HG03066 (cell line): ENCODE results near the gene RFLNA.

ENCODE experiments used
- ATAC-seq: cut with Tn5 transposase; IDR thresholded peaks from one replicate; pipeline ENCODE4 v1.9.1; 2021; ENCODE audit warnings: low read depth; ENCODE audit not compliant: unreplicated experiment

The RFLNA gene

GRCh38 chr12:124302807-124303578 is 8.1 kb downstream of the RFLNA start:
- no peak for ATAC-seq

- no peak for ATAC-seq
Measured at GRCh38 chr12:124303579-124304313, 8.9 kb downstream of the RFLNA start.

- no peak for ATAC-seq
Measured at GRCh38 chr12:124304314-124304790, 9.5 kb downstream of the RFLNA start.

GRCh38 chr12:124305136-124305535 is 10.2 kb downstream of the RFLNA start:
- no peak for ATAC-seq

- no peak for ATAC-seq
Measured at GRCh38 chr12:124305776-124306685, 11.1 kb downstream of the RFLNA start.

DNA sequence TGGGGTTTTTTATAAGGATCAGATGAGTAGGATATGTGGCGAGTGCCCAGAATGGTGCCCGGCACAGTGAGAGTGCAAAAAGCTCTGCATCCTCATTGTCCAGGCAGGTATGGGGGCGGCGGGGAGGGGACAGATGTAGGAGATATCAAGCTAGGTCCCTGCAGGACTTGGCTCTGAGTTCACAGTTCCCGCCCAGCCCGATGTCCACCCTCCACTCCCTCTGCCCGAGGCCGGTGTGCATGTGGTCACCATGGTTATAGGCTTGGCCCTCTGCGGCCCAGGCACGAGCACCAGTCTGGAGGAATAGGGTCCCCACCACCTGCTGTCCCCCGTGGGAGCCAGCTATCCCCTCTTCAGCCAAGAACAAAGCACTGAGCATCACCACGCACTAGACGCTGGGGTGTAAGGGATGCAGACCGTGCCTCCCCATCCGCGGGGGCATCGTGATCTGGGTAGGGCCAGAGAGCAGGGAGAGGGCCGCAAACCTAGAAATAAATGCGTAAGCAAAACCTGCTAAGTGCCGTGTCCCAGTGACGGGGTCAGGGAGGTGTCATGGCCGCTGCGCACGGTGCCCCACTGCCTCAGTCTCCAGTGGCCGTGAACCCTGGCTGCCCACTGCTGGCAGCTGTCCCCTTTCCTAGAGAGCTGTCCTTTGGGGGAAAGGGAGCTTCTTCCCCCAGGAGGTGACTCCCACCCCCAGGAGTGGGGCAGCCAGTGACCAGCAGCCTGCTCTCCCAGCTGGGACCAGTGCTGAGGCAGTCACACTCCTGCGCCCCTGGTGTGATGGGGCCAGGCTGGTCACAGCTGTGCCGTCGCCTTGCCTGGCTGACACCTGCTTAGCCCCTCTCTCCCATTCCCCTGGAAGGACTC is 12.0 kb downstream of the RFLNA start:
- no peak for ATAC-seq

DNA sequence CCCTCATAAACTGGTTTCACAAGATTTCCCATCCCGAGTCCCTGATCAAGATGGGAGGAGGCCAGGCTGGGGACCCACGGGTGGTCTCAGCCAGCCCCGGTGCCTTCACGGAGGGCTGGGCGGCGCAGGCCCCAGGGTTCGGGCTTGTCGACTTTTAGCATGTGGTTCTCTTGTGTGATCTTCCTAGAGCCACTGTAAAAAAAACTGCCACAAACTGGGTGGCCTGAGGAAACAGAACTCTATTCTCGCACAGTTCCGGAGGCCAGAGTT is 12.6 kb downstream of the RFLNA start:
- no peak for ATAC-seq

DNA sequence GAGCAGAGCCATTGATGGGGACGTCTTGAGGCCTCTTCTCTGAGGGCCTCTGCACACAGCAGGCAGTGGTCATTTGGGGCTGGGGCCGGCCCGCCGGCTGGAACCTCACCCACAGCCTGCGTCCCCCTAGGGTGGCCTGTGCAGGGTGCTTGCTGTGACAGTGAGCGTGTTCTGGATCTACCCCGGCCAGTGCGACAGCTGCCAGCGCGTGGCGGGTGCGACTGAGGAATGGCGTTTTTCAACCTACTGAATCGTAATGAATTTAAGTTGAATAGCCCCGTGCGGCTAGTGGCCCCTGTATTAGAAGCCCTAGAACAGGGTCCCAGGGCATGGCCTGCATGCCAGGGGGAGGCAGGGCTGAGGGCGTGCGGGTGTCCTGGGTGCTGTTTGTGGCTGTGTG is 13.8 kb downstream of the RFLNA start:
- no peak for ATAC-seq

- ATAC-seq, result no peak
Measured at GRCh38 chr12:124309231-124309630, 14.3 kb downstream of the RFLNA start.

- ATAC-seq, result no peak
Measured at GRCh38 chr12:124309744-124310143, 14.9 kb downstream of the RFLNA start.

DNA sequence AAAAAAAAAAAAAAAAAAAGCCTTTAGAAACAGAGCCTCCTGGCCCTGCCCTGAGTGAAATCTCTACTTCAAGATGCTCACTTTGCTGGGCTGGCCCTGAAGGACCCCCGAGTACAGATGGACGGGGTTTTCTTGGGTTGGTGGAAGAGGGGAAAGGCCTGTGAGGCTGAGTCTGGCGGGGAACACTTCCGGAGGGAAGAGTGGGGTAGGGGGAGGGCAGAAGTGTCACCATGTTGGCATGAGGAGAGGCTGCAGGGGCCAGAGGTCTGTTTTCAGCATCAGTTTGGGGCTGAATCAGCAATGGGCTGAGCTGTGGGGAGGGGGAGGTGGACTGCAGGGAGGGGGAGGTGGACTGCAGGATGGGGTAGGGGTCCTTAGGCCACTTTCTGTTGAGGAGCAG is 15.3 kb downstream of the RFLNA start:
- no peak for ATAC-seq

- no peak for ATAC-seq
Measured at GRCh38 chr12:124310785-124311184, 15.9 kb downstream of the RFLNA start.

GRCh38 chr12:124311292-124312109 is 16.6 kb downstream of the RFLNA start:
- no peak for ATAC-seq

DNA sequence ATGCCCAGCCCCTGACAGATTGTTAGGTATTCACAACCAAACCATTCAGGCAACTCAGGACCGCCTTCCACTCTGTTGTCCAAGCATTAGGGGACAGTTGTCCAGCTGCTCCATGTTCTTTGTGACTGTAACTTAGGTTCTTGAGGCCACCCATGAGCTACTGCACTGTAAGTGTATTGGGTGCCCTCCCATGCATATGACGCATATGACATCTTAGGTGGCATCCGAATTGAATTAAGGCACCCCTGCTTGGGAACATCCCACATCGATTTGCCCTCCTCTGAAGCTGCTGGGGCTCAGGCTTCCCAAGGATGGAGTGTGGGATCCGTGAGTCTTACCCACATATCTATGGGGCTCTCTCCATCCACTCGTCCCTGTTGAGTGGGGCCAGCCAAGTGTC is 17.7 kb downstream of the RFLNA start:
- no peak for ATAC-seq

DNA sequence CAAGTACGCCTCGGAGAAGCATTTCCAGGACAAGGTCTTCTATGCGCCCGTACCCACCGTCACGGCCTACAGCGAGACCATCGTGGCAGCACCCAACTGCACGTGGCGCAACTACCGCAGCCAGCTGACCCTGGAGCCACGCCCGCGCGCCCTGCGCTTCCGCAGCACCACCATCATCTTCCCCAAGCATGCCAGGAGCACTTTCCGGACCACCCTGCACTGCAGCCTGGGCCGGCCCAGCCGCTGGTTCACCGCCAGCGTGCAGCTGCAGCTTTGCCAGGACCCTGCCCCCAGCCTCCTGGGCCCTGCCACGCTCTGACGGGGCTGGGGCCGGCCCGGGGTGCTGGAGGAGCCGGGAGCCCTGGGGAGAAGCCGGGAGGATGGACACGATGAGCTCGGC is 19.3 kb downstream of the RFLNA start:
- no peak for ATAC-seq

DNA sequence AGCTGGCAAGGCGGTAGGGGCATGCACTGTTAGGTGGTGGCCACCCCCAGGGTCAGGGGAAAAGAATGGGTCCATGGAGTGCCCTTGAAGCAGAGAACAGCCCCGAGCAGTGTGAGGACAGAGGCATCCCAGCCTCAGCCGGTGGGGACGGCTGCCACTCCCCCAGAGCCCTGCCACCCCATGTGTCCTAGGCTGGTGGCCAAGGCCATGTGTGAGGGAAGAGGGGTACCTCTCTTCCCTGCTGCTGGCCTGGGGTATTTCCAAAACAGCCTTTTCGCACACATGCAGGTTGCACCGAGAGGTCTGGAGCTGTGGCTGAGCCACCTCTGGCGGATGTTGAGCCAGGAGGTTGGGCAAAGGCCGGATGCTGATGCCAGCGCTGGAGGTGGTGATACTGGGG is 19.9 kb downstream of the RFLNA start:
- no peak for ATAC-seq

- ATAC-seq, result no peak
Measured at GRCh38 chr12:124315372-124316044, 20.6 kb downstream of the RFLNA start.

DNA sequence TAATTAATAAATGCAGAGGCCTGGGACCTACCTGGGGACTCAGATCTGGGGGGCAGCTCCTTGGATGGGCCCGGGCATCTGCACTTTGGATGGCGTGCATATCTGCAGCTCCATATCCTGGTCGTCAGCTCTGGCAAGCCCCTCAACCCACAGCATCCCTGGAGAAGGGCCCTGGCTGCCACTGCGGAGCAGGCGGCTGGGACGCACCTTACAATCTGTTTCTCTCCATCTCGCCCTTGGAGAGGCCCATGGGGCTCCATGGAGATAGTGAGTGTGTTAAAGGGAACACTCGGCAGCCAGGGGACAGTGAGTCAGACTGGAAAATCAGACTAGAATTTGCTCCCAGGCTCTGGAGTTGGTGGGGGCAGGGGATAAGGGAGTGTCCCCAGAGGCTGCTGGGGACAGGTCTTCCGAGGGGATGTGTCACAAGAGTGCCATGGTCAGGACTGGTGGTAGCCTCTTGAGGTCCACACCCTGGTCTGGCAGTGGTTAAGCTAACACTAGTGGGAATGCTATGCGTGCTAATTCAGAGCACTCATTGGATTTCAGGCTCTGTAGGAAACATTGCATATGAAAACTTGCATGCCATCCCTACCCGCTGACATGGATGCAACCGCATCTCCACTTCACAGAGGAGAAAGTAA is 21.5 kb downstream of the RFLNA start:
- ATAC-seq, result no peak
